AG20443 (cell line): ENCODE results near the gene IL27RA.

Experiments
- DNase-seq: peaks from one replicate; pipeline ENCODE4 v3.0.0; 2012; ENCODE audit warnings: low spot score, mixed read lengths

The IL27RA gene

GRCh38 chr19:14031719-14032480 is at the start of gene IL27RA:
TSS of gene IL27RA (plus strand) at chr19:14031762. CDS start at chr19:14031873, 111 bp downstream.
- peak; percentile 58 for DNase-seq

GRCh38 chr19:13981988-13982501 is 49.5 kb upstream of the IL27RA start:
- DNase-seq, result no peak

- DNase-seq, result no peak
Observed at GRCh38 chr19:13982773-13983172, 48.8 kb upstream of the IL27RA start.

DNA sequence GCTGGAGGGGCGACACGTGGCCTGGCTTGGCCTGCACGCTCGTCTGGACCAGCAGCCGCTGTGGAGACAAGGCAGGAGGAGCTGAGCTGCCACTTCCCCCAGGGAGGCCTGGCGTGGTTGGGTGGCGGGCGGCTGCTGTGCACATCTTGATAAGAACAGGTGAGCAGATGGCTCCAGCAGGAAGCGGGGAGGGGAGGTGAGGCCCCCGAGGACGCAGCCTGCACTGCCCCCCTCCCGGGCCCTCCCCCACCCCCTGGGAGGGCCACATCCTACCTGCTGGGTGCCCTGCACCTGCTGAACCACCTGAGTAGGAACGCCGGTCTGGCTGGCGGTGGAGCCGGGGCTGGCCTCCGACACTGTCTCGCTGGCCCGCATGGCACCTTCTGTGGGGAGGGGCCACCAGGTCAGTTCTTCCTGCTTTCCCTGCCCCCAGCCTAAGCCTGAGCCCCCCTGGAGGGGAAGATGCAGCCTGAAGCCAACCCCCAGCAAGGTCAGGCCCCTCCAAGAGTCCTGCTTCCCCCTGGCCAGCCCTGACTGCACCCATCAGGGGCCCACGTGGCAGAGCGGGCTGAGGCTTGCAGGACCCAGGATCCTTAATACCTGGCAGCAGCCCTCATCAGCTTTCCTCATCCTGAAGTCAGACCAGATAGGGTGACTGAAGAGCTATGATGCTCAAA is 48.2 kb upstream of the IL27RA start:
- DNase-seq, result no peak

GRCh38 chr19:13984186-13984585 is 47.4 kb upstream of the IL27RA start:
- DNase-seq, result no peak

DNA sequence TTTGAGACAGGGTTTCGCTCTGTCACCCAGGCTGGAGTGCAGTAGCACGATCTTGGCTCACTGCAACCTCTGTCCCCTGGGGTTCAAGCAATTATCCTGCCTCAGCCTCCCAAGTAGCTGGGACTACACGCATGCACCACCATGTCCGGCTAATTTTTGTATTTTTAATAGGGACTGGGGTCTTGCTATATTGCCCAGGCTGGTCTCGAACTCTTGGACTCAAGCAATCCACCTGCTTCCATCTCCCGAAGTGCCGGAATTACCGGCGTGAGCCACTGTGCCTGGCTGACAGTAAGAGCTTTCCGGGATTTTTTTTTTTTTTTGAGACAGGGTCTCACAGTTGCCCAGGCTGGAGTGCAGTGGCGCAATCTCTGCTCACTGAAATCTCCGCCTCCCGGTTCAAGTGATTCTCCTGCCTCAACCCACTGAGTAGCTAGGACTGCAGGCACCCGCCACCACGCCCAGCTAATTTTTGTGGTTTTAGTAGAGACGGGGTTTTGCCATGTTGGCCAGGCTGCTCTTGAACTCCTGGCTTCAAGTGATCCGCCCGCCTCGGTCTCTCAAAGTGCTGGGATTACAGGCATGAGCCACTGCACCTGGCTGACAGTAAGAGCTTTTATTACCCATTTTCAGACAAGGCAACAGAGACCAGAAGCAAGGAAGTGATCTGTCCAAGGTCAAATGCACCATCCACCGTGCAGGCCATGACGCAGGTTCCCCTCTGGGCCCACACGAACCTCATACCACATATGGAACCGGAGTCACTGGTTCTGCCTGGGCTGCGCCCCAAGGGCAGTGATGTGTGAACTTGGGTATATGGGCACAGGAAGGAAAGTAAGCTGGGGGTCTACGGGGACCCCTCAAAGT is 46.5 kb upstream of the IL27RA start:
- DNase-seq, result no peak

GRCh38 chr19:13985771-13986347 is 45.7 kb upstream of the IL27RA start:
- no peak for DNase-seq

- DNase-seq, result peak; percentile 97
Observed at GRCh38 chr19:13986348-13986904, 45.1 kb upstream of the IL27RA start.

DNA sequence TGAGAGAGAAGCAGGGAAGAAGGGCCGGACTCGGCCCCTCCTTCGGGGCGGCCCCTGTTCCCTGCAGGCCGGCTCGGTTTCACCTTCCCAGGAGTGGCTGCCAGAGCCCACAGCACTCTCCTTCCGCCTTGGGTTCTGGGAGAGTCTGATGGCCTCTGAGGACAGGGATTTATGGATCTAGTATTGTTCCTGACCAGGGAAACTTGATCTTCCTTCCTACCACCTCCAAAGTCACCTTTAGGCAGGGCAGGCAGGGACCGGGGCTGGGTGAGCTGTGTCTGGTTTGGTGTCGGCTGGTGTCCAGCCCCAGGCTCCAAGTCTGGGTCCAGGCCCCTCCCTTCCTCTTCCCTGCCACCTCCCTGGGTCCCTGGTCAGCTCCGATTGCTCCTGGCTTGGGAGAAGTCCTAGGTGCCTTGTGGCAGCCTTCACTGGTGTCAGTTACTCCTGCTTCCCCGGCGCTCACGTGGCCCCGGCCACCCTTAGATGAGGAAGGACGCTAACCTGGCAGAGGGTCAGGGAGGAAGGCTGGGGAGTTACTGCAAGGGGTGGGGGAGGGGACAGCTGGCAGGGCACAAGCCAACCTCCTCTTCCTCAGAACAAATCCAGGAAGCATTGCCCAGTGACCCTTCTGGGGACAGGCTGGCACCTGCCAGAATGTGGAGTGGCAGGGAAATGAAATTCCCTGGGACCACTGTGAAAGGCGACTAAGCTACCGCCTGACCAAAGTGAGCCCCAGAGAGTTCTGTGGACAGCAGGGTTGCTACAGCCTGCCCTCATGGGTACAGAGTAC is 44.3 kb upstream of the IL27RA start:
- no peak for DNase-seq

DNA sequence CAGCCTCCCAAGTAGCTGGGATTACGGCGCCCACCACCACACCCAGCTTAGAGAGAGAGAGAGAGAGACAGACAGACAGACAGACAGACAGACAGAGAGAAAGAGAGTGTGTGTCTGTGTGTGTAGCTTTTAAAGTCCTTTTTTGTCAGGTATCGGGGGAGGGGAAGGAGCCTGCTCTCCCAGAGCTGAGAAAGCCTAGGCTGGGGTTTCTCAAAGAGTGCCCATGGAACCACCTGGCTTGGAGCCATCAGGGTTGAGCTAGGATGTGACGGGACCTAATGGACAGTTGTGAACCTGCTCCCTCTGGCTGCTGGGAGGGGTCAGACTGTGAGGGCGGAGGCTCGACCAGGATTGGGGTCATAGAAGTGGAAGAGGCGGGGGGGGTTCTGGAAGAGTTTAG is 42.1 kb upstream of the IL27RA start:
- no peak for DNase-seq

DNA sequence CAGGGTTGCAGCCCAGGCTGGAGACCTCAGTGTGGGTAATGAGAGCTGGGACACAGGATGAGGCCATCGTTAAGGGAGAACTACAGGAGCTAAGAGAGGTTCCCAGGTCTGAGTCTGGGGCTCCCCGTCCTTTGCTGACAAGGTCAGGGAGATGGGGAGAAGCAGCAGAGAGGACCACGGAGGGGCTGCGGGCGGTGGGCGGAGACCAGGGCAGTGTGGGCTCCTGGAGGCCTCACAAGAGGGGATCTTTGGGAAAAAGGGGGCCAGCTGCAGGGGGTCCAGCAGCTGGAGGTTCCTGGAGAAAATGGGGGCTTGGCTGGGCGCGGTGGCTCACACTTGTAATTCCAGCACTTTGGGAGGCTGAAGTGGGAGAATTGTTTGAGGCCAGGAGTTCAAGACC is 41.5 kb upstream of the IL27RA start:
- no peak for DNase-seq

- DNase-seq, result no peak
Observed at GRCh38 chr19:13992025-13992424, 39.5 kb upstream of the IL27RA start.

DNA sequence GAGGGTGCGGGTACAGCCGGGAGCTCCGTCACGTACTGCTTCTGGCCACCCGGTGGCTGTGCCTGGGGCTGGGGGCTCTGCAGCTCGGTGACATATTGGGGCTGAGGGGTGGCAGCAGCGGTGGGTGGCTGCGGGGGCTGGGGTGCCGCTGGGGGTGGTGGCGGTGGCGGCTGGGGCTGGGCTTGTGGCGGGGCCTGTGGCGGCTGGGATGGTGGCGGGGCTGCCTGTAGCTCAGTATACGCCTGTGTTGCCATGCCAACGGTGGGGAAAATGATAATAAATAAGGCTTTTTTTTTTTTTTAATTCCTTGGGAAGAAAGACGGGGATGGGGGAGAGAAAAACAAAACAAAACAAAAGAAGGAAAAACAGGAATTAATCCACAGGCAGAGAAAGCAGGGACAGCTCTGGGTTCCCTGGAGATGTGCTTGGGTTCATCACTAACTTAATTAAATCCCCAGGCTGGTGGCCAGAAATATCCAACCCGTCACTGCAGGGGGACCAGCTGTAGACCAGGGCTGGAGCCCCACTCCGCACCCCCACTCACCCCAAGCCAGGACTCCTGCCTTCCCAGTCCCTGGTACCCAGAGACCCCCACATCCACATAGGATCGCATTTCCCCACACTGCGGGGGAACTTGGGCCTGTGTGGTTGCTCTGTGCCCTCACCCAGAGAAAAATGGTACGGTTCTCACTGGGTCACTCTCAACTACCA is 37.8 kb upstream of the IL27RA start:
- DNase-seq, result no peak

- peak; percentile 82 for DNase-seq
Observed at GRCh38 chr19:13995017-13995728, 36.4 kb upstream of the IL27RA start.

DNA sequence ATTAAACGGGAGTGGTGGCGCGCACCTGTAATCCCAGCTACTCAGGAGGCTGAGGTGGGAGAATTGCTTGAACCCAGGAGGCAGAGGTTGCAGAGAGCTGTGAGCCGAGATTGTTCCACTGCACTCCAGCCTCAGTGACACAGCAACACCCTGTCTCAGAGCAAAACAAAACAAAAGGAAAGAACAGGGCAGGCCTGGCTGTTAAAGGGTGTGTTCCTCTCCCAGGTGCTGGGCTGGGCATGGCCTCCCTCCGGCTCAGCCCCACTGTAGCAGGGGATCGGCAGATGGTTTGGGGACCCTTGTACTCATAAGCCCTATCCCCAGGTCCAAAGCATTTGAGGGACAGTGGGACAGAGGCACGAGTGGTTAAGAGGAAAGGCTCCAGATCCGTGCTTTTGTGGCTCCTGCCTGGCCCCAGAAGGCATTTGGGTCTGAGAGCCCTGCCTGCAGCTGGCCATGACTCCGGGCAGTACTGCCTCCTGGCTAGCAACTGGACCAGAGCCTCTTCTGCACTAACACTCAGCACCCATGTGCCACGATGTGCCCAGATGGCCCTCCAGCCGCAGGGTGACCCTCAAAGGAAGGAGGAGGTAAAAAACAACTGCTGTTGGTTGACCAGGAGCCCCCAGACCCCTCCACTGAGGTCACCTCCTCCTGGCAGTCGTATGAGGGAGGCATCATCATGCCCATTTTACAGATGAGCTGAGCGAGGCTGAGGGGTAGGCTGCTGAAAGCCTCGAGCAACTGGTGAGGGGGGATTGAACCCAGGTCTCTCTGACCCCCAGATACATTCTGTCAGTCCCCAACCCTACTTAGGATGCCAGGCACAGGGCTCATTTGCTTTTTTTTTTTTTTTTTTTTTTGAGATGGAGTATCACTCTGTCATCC is 35.4 kb upstream of the IL27RA start:
- DNase-seq, result peak; percentile 2

- peak; percentile 1 for DNase-seq
Observed at GRCh38 chr19:13996928-13997630, 34.5 kb upstream of the IL27RA start.

- peak; percentile 2 for DNase-seq
Observed at GRCh38 chr19:13997631-13997962, 34.0 kb upstream of the IL27RA start.

- DNase-seq, result no peak
Observed at GRCh38 chr19:13998426-13998825, 33.1 kb upstream of the IL27RA start.
